Ascending aorta (tissue), 2 donors: ENCODE measurements around the gene TOE1. TPM values are rescaled to one million over a fixed set of nuclear protein-coding genes. Genes with fewer than 3 reads are reported as not detected.

Source experiments
- DNase-seq, 2 donors: peaks; one replicate each; pipeline ENCODE4 v3.0.0-alpha.2; 2019; ENCODE audit warnings: low spot score in 2 of 2
- H3K27ac ChIP-seq, 2 donors: fragments of 200-600 bp; sonication (generic); one replicate each; pipeline ENCODE4 v1.5.1; 2016 to 2017; ENCODE audit warnings: mild to moderate bottlenecking in 1 of 2
- H3K27me3 ChIP-seq: fragments of 200-600 bp; sonication (generic); one replicate; pipeline ENCODE4 v1.5.1; 2017
- H3K36me3 ChIP-seq, 2 donors: fragments of 200-600 bp; sonication (generic); one replicate each; pipeline ENCODE4 v1.5.1; 2016
- H3K4me1 ChIP-seq, 2 donors: fragments of 200-600 bp; sonication (generic); one replicate each; pipeline ENCODE4 v1.5.1; 2016 to 2017; ENCODE audit warnings: mild to moderate bottlenecking in 1 of 2
- H3K4me3 ChIP-seq, 2 donors: fragments of 200-600 bp; sonication (generic); one replicate each; pipeline ENCODE4 v1.5.1; 2016 to 2017; ENCODE audit warnings: mild to moderate bottlenecking in 1 of 2
- H3K9me3 ChIP-seq, 2 donors: fragments of 200-600 bp; sonication (generic); one replicate each; pipeline ENCODE4 v1.5.1; 2016
- CTCF ChIP-seq, 3 experiments: fragments of 200-600 bp in 2 of 3; fragments of 450-650 bp in 1 of 3; sonication (generic) in 2 of 3; IDR thresholded peaks; one replicate each; pipeline ENCODE4 v1.5.1; 2016 to 2019; ENCODE audit warnings: antibody characterized with exemption in 3 of 3, mild to moderate bottlenecking in 1 of 3, moderate library complexity in 1 of 3
- intact Hi-C: fragments of 100-400 bp; cut with DNase I; formaldehyde crosslinking; loops from one replicate; pipeline ENCODE4 v1.15.1; 2023
- total RNA-seq: library from RNA; depleted of rRNA; stranded (reverse); fragments of >200 nt; gene quantifications from one replicate; pipeline ENCODE4 v1.1.0, GENCODE V29; 2016

Gene TOE1
- total RNA-seq, 1 donor from 2014 or later = 6.9 TPM

DNA sequence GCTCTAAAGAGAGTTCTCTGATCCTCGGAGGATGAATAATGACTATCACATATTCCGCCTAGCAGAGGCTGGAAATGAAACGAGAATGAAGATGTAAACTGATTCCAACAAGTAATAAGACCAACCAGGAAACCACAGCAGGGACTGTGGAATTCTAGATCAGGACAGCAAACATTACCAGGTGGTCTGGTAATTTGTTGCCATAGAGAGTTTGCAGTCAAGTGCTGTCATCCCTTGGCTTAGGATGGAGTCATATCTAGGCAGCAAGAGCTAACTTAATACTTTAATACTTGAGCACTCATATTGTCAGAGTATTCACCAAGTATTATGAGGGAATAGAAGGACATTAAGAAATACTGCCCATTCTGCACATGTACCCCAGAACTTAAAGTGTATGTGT is 45.3 kb downstream of the TOE1 start:
- H3K4me1 ChIP-seq = no peaks in the 10 kb centered on the region
- no peaks in the 10 kb centered on the region for H3K27me3 ChIP-seq
- H3K4me3 ChIP-seq = no peak overlapping the region
- no peak for TF ChIP-seq CTCF (IDR thresholded peaks at IDR 0.05)
- DNase-seq = no peak
- H3K9me3 ChIP-seq = no peaks in the 10 kb centered on the region
- no peak overlapping the region for H3K27ac ChIP-seq
- intact Hi-C loops = no loop called here
- peaks cover 2 to 3% of the 10 kb centered on the region in 2 donors for H3K36me3 ChIP-seq

DNA sequence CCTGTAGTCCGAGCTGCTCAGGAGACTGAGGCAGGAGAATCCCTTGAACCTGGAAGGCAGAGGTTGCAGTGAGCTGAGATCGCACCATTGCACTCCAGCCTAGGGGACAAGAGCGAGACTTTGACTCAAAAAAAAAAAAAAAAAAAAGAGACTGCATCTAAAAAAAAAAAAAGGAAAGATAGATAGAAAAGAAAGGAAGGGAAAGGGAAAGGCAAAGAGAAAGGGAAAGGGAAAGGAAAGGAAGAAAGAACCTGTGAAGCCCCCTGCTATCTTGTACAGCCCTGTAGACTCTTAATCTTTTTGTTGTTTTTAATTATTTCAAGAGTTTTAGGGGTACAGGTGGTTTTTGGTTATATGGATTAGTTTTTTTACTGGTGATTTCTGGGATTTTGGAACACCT is 46.2 kb downstream of the TOE1 start:
- intact Hi-C loops = no loop called here
- no peak overlapping the region for H3K27ac ChIP-seq

More for the DNA sequence above, 46.2 kb downstream of the TOE1 start:
- TF ChIP-seq CTCF (IDR thresholded peaks at IDR 0.05) = no peak
- peaks cover 2 to 3% of the 10 kb centered on the region in 2 donors for H3K36me3 ChIP-seq
- no peak for DNase-seq
- no peak overlapping the region for H3K4me3 ChIP-seq
- H3K4me1 ChIP-seq = no peaks in the 10 kb centered on the region
- no peaks in the 10 kb centered on the region for H3K9me3 ChIP-seq
- no peaks in the 10 kb centered on the region for H3K27me3 ChIP-seq

Other genes starting within 250 kb of the TOE1 start
- 1.2 TPM for gene ZSWIM5, start 133.6 kb upstream of the TOE1 start, total RNA-seq
- gene HPDL, start 13.3 kb upstream of the TOE1 start, total RNA-seq = not detected
- 1.8 TPM for gene MUTYH, start 270 bp downstream of the TOE1 start, total RNA-seq
- gene TESK2, start 151.0 kb downstream of the TOE1 start, total RNA-seq = 0.32 TPM
- not detected for gene CCDC163, start 159.9 kb downstream of the TOE1 start, total RNA-seq
- gene MMACHC, start 160.1 kb downstream of the TOE1 start, total RNA-seq = 3.6 TPM
- 245 TPM for gene PRDX1, start 181.7 kb downstream of the TOE1 start, total RNA-seq
- 77.5 TPM for gene AKR1A1, start 210.7 kb downstream of the TOE1 start, total RNA-seq
- 49.1 TPM for gene NASP, start 243.9 kb downstream of the TOE1 start, total RNA-seq